ENCODE results near the gene HLA-DPA1. TPM values are rescaled to one million over a fixed set of nuclear protein-coding genes. Genes with fewer than 3 reads are reported as not detected.

HLA-DPA1 gene
- total and polyA plus RNA-seq, 4 donors: 18.6 to 203 (median 98.3) TPM

DNA sequence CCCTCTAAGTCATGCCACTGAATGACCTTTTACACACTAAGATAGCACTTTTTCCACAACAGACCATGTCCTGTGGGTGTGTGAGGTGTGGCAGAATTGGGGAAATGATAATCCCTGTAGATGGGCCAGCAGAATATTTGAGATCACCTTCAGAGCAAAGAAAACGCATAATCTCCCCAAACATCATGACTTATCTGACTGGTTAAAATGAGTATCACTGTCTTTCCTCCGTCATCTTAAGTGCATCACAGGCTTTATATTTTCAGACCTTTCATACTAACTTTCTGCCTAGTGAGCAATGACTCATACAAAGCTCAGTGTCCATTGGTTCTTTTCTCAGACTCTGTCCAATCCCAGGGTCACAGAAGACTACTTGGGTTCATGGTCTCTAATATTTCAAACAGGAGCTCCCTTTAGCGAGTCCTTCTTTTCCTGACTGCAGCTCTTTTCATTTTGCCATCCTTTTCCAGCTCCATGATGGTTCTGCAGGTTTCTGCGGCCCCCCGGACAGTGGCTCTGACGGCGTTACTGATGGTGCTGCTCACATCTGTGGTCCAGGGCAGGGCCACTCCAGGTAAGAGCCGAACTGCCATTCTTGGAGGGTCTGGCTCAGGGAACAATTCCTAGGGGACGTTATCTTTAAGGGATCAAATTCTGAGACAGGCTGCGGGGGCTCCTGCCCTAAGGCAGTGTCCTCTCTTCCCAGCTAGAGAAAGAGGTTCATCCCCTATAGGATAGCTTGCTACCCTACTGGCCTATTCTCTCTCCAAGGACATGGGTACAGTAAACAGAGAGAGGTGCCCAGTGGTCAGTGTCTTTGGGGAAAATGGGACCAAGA, 2.3 kb upstream of the HLA-DPA1 start, which contains the start of gene HLA-DPB1:
Gene HLA-DPB1 (plus strand): TSS at position 423 of the 838 bp plus-strand sequence. CDS start 52 bp downstream, at position 475.
- no peak within 1 kb of the TSS for H3K4me3 ChIP-seq (ENCODE audit: low read length in 2 of 2)
- DNase-seq (no peak), ATAC-seq (ENCODE audit: low FRiP score) (peak; percentile 86)
- no peaks in the 10 kb centered on the region for H3K36me3 ChIP-seq (ENCODE audit: control insufficient read depth in 1 of 2, insufficient read depth in 2 of 2, low read length in 1 of 2)
- H3K27ac ChIP-seq (ENCODE audit: low read depth in 1 of 2, low read length in 2 of 2): no peak within 1 kb of the TSS
- no peaks in the 10 kb centered on the region for H3K9me3 ChIP-seq (ENCODE audit: control insufficient read depth, low read length)
- no peaks in the 10 kb centered on the region for H3K4me1 ChIP-seq (ENCODE audit: control insufficient read depth in 1 of 2, insufficient read depth in 2 of 2, low read length in 2 of 2)
- H3K27me3 ChIP-seq (ENCODE audit: control insufficient read depth in 1 of 2, insufficient read depth in 2 of 2, low read length in 1 of 2): no peaks in the 10 kb centered on the region
- WGBS, 2 donors: 60 to 63% methylated on average over 10 of the region's 10 CpGs
- intact Hi-C loops (cut with DNase I): no loop called here

- Histone ChIP-seq H3K9me3 (ENCODE audit: control insufficient read depth, low read length) (no peaks in the 10 kb centered on the region), H3K4me1 (ENCODE audit: control insufficient read depth in 1 of 2, insufficient read depth in 2 of 2, low read length in 2 of 2) (no peaks in the 10 kb centered on the region), H3K36me3 (ENCODE audit: control insufficient read depth in 1 of 2, insufficient read depth in 2 of 2, low read length in 1 of 2) (no peaks in the 10 kb centered on the region), H3K27ac (ENCODE audit: low read depth in 1 of 2, low read length in 2 of 2) (no peak overlapping the region), H3K27me3 (ENCODE audit: control insufficient read depth in 1 of 2, insufficient read depth in 2 of 2, low read length in 1 of 2) (no peaks in the 10 kb centered on the region), H3K4me3 (ENCODE audit: low read length in 2 of 2) (no peak overlapping the region)
- intact Hi-C loops (cut with DNase I): no loop called here
- DNase-seq (no peak), ATAC-seq (ENCODE audit: low FRiP score) (no peak)
- 85 to 89% methylated on average over 4 of the region's 4 CpGs for WGBS, 2 donors
These were observed 1.7 kb upstream of the HLA-DPA1 start for GRCh38 chr6:33075208-33075567.

DNA sequence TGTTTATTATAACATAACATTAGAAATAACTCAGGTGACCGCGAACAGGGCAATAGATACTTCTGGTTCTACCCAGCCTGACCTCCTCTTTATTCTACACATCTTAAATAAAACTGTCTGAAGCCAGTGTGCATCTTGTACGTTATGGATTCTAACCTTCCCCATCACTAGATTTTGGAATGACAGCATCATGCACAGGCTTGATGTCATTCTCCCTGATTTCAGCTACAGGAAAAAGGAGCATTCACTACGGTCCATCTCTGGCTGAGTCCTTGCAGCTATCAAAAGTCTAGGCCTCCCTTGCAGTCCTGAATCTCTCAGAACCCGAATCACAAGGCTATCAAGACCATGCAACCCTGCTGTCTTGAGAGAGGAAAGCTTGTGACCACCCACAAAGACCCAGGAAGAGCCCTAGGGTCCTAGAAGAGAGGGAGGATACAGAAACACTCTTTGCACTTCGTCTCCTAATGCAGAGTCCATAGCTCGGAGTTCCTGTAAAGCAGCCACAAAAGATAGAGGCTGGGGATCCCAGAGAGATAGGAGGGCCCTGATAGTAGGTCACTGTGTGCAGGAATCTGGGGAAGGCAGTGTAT, 845 bp downstream of the HLA-DPA1 start:
- no peaks in the 10 kb centered on the region for H3K9me3 ChIP-seq (ENCODE audit: control insufficient read depth, low read length)
- H3K4me3 ChIP-seq (ENCODE audit: low read length in 2 of 2): no peak overlapping the region
- H3K27ac ChIP-seq (ENCODE audit: low read depth in 1 of 2, low read length in 2 of 2): no peak overlapping the region
- intact Hi-C loops (cut with DNase I): no loop called here
- no peaks in the 10 kb centered on the region for H3K4me1 ChIP-seq (ENCODE audit: control insufficient read depth in 1 of 2, insufficient read depth in 2 of 2, low read length in 2 of 2)
- no peaks in the 10 kb centered on the region for H3K36me3 ChIP-seq (ENCODE audit: control insufficient read depth in 1 of 2, insufficient read depth in 2 of 2, low read length in 1 of 2)
- no peaks in the 10 kb centered on the region for H3K27me3 ChIP-seq (ENCODE audit: control insufficient read depth in 1 of 2, insufficient read depth in 2 of 2, low read length in 1 of 2)
- 63 to 77% methylated on average over 7 of the region's 7 CpGs for WGBS, 2 donors
- DNase-seq (no peak), ATAC-seq (ENCODE audit: low FRiP score) (no peak)

DNA sequence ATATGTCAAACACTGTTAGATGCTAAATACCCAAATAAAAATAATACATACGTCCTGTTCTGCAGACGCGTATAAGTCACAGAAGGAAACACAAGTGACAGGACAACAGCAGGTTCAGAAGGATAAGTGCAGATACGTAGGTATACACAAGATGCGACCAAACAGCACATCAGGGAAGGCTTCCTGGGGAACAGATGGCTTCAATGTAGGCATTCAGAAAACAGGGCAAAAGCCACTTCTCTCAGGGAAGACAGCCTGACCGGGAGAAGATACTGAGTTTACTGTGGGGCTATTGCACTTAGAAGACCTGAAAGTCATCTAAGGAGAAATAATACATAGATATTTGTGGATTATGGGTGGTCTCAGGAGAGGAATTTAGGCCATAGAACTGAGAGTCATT, 1.9 kb downstream of the HLA-DPA1 start:
- ATAC-seq (ENCODE audit: low FRiP score): no peak
- no peak overlapping the region for H3K27ac ChIP-seq (ENCODE audit: low read depth in 1 of 2, low read length in 2 of 2)
- peaks cover 4% of the 10 kb centered on the region for H3K9me3 ChIP-seq (ENCODE audit: control insufficient read depth, low read length)
- intact Hi-C loops (cut with DNase I): no loop called here
- WGBS, 2 donors: 73 to 77% methylated on average over 6 of the region's 6 CpGs
- DNase-seq: no peak
- H3K4me3 ChIP-seq (ENCODE audit: low read length in 2 of 2): no peak overlapping the region
- no peaks in the 10 kb centered on the region for H3K4me1 ChIP-seq (ENCODE audit: control insufficient read depth in 1 of 2, insufficient read depth in 2 of 2, low read length in 2 of 2)
- H3K27me3 ChIP-seq (ENCODE audit: control insufficient read depth in 1 of 2, insufficient read depth in 2 of 2, low read length in 1 of 2): no peaks in the 10 kb centered on the region
- no peaks in the 10 kb centered on the region for H3K36me3 ChIP-seq (ENCODE audit: control insufficient read depth in 1 of 2, insufficient read depth in 2 of 2, low read length in 1 of 2)

GRCh38 chr6:33070909-33071308, 2.5 kb downstream of the HLA-DPA1 start:
- Histone ChIP-seq H3K27me3 (ENCODE audit: control insufficient read depth in 1 of 2, insufficient read depth in 2 of 2, low read length in 1 of 2) (no peaks in the 10 kb centered on the region), H3K36me3 (ENCODE audit: control insufficient read depth in 1 of 2, insufficient read depth in 2 of 2, low read length in 1 of 2) (no peaks in the 10 kb centered on the region), H3K4me3 (ENCODE audit: low read length in 2 of 2) (no peak overlapping the region), H3K4me1 (ENCODE audit: control insufficient read depth in 1 of 2, insufficient read depth in 2 of 2, low read length in 2 of 2) (no peaks in the 10 kb centered on the region), H3K27ac (ENCODE audit: low read depth in 1 of 2, low read length in 2 of 2) (no peak overlapping the region), H3K9me3 (ENCODE audit: control insufficient read depth, low read length) (peaks cover 4% of the 10 kb centered on the region)
- no peak for DNase-seq
- intact Hi-C loops (cut with DNase I): no loop called here
- 0 to 39% methylated on average over 2 of the region's 2 CpGs for WGBS, 2 donors
- ATAC-seq (ENCODE audit: low FRiP score): no peak

DNA sequence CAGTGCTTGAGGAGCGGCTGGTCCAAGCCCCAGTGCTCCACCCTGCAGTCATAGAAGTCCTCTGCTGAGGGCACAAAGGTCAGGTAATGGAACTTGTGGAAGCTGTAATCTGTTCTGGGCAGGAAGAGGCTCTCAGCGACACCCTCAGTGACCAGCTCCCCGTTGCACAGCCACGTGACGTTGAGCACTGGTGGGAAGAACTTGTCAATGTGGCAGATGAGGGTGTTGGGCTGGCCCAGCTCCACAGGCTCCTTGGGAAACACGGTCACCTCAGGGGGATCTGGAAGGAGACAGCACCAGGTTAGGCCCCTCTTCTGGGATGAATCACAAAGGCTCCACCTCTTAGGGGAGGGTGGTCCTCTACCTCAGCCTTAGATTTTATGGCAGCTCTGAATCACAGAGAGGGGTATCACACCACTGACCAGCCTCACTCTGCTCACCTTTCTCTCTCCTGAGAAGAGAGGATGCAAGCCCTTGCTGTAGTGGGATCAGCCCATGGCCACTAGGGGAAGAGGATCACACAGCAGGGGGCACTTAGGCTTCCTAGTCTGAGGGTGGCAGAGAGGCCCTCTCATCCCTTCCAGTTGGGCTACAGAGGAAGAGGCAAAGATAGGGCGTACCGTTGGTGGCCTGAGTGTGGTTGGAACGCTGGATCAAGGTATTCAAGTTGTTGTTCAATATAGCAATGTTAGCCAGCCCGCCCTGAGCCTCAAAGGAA, 4.3 kb downstream of the HLA-DPA1 start:
- H3K4me3 ChIP-seq (ENCODE audit: low read length in 2 of 2): no peak overlapping the region
- H3K27me3 ChIP-seq (ENCODE audit: control insufficient read depth in 1 of 2, insufficient read depth in 2 of 2, low read length in 1 of 2): no peaks in the 10 kb centered on the region
- peaks cover 4% of the 10 kb centered on the region for H3K9me3 ChIP-seq (ENCODE audit: control insufficient read depth, low read length)
- no peaks in the 10 kb centered on the region for H3K36me3 ChIP-seq (ENCODE audit: control insufficient read depth in 1 of 2, insufficient read depth in 2 of 2, low read length in 1 of 2)
- intact Hi-C loops (cut with DNase I): no loop called here
- DNase-seq (no peak), ATAC-seq (ENCODE audit: low FRiP score) (no peak)
- H3K27ac ChIP-seq (ENCODE audit: low read depth in 1 of 2, low read length in 2 of 2): no peak overlapping the region
- no peaks in the 10 kb centered on the region for H3K4me1 ChIP-seq (ENCODE audit: control insufficient read depth in 1 of 2, insufficient read depth in 2 of 2, low read length in 2 of 2)
- WGBS, 2 donors: 52 to 75% methylated on average over 10 of the region's 10 CpGs

- WGBS, 2 donors: 0 to 64% methylated on average over 2 to 3 of the region's 3 CpGs
- Histone ChIP-seq H3K36me3 (ENCODE audit: control insufficient read depth in 1 of 2, insufficient read depth in 2 of 2, low read length in 1 of 2) (no peaks in the 10 kb centered on the region), H3K9me3 (ENCODE audit: control insufficient read depth, low read length) (peaks cover 4% of the 10 kb centered on the region), H3K27ac (ENCODE audit: low read depth in 1 of 2, low read length in 2 of 2) (no peak overlapping the region), H3K27me3 (ENCODE audit: control insufficient read depth in 1 of 2, insufficient read depth in 2 of 2, low read length in 1 of 2) (no peaks in the 10 kb centered on the region), H3K4me1 (ENCODE audit: control insufficient read depth in 1 of 2, insufficient read depth in 2 of 2, low read length in 2 of 2) (no peaks in the 10 kb centered on the region), H3K4me3 (ENCODE audit: low read length in 2 of 2) (no peak overlapping the region)
- intact Hi-C loops (cut with DNase I): no loop called here
- ATAC-seq (ENCODE audit: low FRiP score) (no peak), DNase-seq (no peak)
These were observed 6.4 kb downstream of the HLA-DPA1 start for GRCh38 chr6:33066917-33067521.

GRCh38 chr6:33065312-33065711, 8.1 kb downstream of the HLA-DPA1 start:
- intact Hi-C loops (cut with DNase I): no loop called here
- Histone ChIP-seq H3K36me3 (ENCODE audit: control insufficient read depth in 1 of 2, insufficient read depth in 2 of 2, low read length in 1 of 2) (no peaks in the 10 kb centered on the region), H3K27ac (ENCODE audit: low read depth in 1 of 2, low read length in 2 of 2) (no peak overlapping the region), H3K4me1 (ENCODE audit: control insufficient read depth in 1 of 2, insufficient read depth in 2 of 2, low read length in 2 of 2) (no peaks in the 10 kb centered on the region), H3K4me3 (ENCODE audit: low read length in 2 of 2) (no peak overlapping the region), H3K27me3 (ENCODE audit: control insufficient read depth in 1 of 2, insufficient read depth in 2 of 2, low read length in 1 of 2) (no peaks in the 10 kb centered on the region), H3K9me3 (ENCODE audit: control insufficient read depth, low read length) (peaks cover 4% of the 10 kb centered on the region)
- 20 to 60% methylated on average over 4 of the region's 4 CpGs for WGBS, 2 donors
- DNase-seq: no peak
- no peak for ATAC-seq (ENCODE audit: low FRiP score)

Measured in aorta (tissue), 5 donors.